Activated CD8-positive, alpha-beta T cell treated with anti-CD3 and anti-CD28 coated beads for 36 hours (primary cell): ENCODE data around the gene C19orf25. TPM values are rescaled to one million over a fixed set of nuclear protein-coding genes. Genes with fewer than 3 reads are reported as not detected.

Experiments
- ATAC-seq: fragments of 200-7000 bp; cut with Tn5 transposase; one replicate; pipeline ENCODE4 v1.10.0; 2021; ENCODE audit warnings: mild to moderate bottlenecking, moderate library complexity
- CTCF ChIA-PET: fragments of 350-600 bp; sonication (Branson Sonifier 250); formaldehyde crosslinking; loops from one replicate; lab custom pipeline; 2021; ENCODE audit warnings: antibody characterized with exemption; lab: Charles Lee
- POLR2A ChIA-PET: fragments of 350-600 bp; sonication (Branson Sonifier 250); formaldehyde crosslinking; loops from one replicate; lab custom pipeline; 2021; ENCODE audit warnings: antibody characterized with exemption; lab: Charles Lee
- DNase-seq: peaks from one replicate; pipeline ENCODE4 v3.0.0-alpha.2; 2020
- H3K27ac Mint-ChIP-seq: one replicate; pipeline ENCODE4 v1.8.0; 2021; ENCODE audit warnings: mild to moderate bottlenecking, mixed read lengths
- H3K27me3 Mint-ChIP-seq: one replicate; pipeline ENCODE4 v1.8.0; 2021; ENCODE audit warnings: mixed read lengths
- H3K36me3 Mint-ChIP-seq: one replicate; pipeline ENCODE4 v1.8.0; 2021; ENCODE audit warnings: low read depth, mixed read lengths
- H3K4me1 Mint-ChIP-seq: one replicate; pipeline ENCODE4 v1.8.0; 2021; ENCODE audit warnings: low read depth, mixed read lengths
- H3K4me3 Mint-ChIP-seq: one replicate; pipeline ENCODE4 v1.8.0; 2021; ENCODE audit warnings: mild to moderate bottlenecking, moderate library complexity, mixed read lengths
- H3K9me3 Mint-ChIP-seq: one replicate; pipeline ENCODE4 v1.8.0; 2021; ENCODE audit warnings: mixed read lengths
- CTCF ChIP-seq: fragments of 200-600 bp; IDR thresholded peaks from one replicate; pipeline ENCODE4 v1.8.0; 2022; ENCODE audit warnings: antibody characterized with exemption, mild to moderate bottlenecking
- intact Hi-C: fragments of 100-400 bp; cut with micrococcal nuclease; formaldehyde crosslinking; loops from one replicate; pipeline ENCODE4 v1.10.0; 2022
- total RNA-seq, 2 experiments: library from RNA; stranded (reverse); gene quantifications; one replicate each; pipeline ENCODE4 v1.2.3, GENCODE V29; 2021

The C19orf25 gene
- total RNA-seq, 2 experiments from 2014 or later, result 21.3 to 21.5 TPM

GRCh38 chr19:1483979-1484428 lies 5.0 kb upstream of the C19orf25 start:
- ATAC-seq, result no peak
- POLR2A ChIA-PET, result no interaction called here
- DNase-seq, result no peak
- CTCF ChIA-PET, result no interaction called here
- intact Hi-C loops, result no loop called here
- Mint-ChIP-seq H3K36me3 (peaks cover 2% of the 10 kb centered on the region), H3K27me3 (no peaks in the 10 kb centered on the region), H3K4me3 (no peak overlapping the region), H3K27ac (no peak overlapping the region), H3K4me1 (peaks cover 3% of the 10 kb centered on the region), H3K9me3 (no peaks in the 10 kb centered on the region)
- TF ChIP-seq CTCF, result no peak

GRCh38 chr19:1483131-1483978 lies 4.3 kb upstream of the C19orf25 start:
- peaks cover 4% of the 10 kb centered on the region for H3K4me1 Mint-ChIP-seq
- TF ChIP-seq CTCF, result no peak
- no peak overlapping the region for H3K4me3 Mint-ChIP-seq
- intact Hi-C loops, result no loop called here
- ChIA-PET CTCF (no interaction called here), POLR2A (no interaction called here)
- H3K36me3 Mint-ChIP-seq, result peaks cover 3% of the 10 kb centered on the region
- no peak overlapping the region for H3K27ac Mint-ChIP-seq
- no peaks in the 10 kb centered on the region for H3K27me3 Mint-ChIP-seq
- DNase-seq (no peak), ATAC-seq (no peak)
- no peaks in the 10 kb centered on the region for H3K9me3 Mint-ChIP-seq

- CTCF ChIA-PET, result no interaction called here
- DNase-seq, result no peak
- Mint-ChIP-seq H3K27me3 (no peaks in the 10 kb centered on the region), H3K36me3 (peaks cover 3% of the 10 kb centered on the region), H3K4me1 (peaks cover 7% of the 10 kb centered on the region), H3K9me3 (no peaks in the 10 kb centered on the region), H3K4me3 (no peak overlapping the region), H3K27ac (no peak overlapping the region)
- no peak for TF ChIP-seq CTCF
- intact Hi-C loops, result no loop called here
- POLR2A ChIA-PET, result interaction anchor here (0.9 to 1.5 kb wide), 2 partner anchors 7 to 23 kb away, joined by 3 read pairs; partner anchors contain the start of gene PCSK4
- ATAC-seq, result no peak
These were observed 3.5 kb upstream of the C19orf25 start for GRCh38 chr19:1482361-1483130.

GRCh38 chr19:1481893-1482360 lies 2.9 kb upstream of the C19orf25 start:
- DNase-seq (no peak), ATAC-seq (no peak)
- ChIA-PET CTCF (no interaction called here), POLR2A (interaction anchor here (0.9 to 1.5 kb wide), 2 partner anchors 8 to 22 kb away, joined by 3 read pairs; partner anchors contain the start of gene PCSK4)
- Mint-ChIP-seq H3K4me3 (no peak overlapping the region), H3K27me3 (no peaks in the 10 kb centered on the region), H3K9me3 (no peaks in the 10 kb centered on the region), H3K36me3 (peaks cover 8% of the 10 kb centered on the region), H3K4me1 (peaks cover 12% of the 10 kb centered on the region), H3K27ac (no peak overlapping the region)
- TF ChIP-seq CTCF, result no peak
- intact Hi-C loops, result no loop called here
